Endothelial cell of hepatic sinusoid (primary cell): ENCODE data around the gene TMEM235.

ENCODE experiments used
- in situ Hi-C: cut with HindIII; loops from 2 replicates; pipeline ENCODE4 v1.10.0; 2017; ENCODE audit warnings: low sequenced_read_pairs

Gene TMEM235

GRCh38 chr17:78230996-78231935 is at the start of gene TMEM235:
TMEM235 (plus strand) TSS chr17:78231631; CDS start chr17:78232024, 393 bp downstream.
- in situ Hi-C loops, result no loop called here

DNA sequence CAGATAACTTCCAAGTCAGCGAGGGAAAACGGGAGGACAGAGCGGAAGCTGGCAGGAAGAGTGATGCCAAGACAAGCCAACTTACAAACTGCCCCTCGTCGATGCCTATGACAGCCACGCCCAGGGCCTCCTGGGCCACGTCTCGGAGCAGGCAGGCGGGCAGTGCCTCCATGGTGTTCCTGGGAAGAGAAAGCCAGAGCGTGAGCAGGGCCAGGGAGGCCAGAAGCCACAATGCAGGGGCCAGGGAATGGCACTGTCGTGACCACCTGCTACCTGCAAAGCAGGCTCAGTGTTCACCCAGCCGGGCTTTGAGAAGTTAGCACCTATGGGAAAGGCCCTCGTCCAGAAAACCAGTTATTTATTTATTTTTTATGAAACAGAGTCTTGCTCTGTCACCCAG is 48.9 kb upstream of the TMEM235 start:
- in situ Hi-C loops, result no loop called here

DNA sequence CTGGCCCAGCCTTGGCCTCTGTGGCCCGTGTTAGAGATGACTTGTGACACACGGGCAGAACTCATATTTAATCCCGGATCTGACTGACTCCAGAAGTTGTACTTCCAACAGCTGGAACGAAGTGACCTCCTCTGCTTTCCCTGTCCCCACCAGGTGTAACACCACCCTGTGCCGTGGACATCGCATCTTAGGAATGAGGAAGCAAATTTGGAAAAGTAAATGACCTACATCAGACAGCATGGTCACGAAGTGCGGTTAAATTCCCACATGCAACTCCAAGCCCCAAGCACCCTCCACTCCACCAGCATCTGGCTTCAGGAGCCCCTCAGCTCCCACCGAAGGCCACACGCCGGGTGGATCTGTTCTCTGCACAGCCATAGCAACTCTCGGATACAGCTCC is 47.5 kb upstream of the TMEM235 start:
- in situ Hi-C loops, result no loop called here

- in situ Hi-C loops, result no loop called here
These were observed 47.1 kb upstream of the TMEM235 start for GRCh38 chr17:78184351-78184750.

GRCh38 chr17:78184868-78185267 is 46.6 kb upstream of the TMEM235 start:
- in situ Hi-C loops, result loop anchor here (5.0 kb wide), 1 partner anchor 157 kb away; no protein-coding TSS in a partner anchor

- in situ Hi-C loops, result loop anchor here (5.0 kb wide), 1 partner anchor 156 kb away; no protein-coding TSS in a partner anchor
These were observed 45.3 kb upstream of the TMEM235 start for GRCh38 chr17:78185981-78186691.

DNA sequence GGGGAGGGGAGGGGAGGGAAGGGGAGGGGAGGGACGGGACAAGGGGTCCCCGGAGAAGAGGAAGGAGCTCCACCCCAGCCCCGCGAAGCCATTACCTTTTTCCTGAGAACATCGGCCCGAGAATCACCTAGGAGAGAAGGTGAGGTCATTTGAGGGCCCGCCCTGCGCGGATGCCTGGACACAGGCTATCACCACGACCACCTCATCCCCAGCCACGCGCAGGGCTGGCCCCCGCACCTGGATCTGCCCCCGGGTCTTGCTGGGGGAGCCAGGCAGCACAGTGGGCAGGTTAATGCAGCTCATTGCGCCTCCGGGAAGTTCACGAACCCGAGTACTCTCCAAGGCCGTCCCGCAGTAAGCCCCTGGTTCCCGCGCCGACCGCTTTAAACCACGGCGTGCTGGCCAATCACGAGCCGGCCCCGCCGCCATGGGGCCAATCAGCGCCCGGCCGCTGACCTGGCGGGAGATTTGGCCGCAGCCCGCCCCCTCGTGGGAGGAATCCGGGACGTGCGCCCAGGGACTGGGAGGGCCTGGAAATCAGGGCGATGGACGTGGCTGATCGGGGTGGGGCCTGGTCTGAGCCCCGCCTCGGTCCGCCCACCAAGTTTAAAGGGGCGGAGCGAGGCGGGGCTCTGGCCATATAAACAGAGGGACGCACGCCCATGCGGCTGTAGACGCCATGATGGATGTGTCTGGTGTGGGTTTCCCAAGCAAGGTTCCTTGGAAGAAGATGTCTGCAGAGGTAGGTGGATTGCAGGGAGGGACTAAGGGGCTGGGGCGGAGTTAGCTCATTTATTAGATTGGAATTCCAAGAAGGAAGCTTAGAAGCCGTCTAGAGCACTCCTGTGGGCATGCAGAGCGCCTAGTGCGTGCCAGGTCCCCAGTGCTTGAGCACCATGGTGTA is 44.5 kb upstream of the TMEM235 start, which contains the start of the genes AFMID and TK1:
AFMID (plus strand) TSS at position 671 of the 904 bp plus-strand sequence; CDS start at position 680, 9 bp downstream.
TK1 (minus strand) TSS at position 361 of the 904 bp plus-strand sequence; CDS start at position 303, 58 bp downstream.
- in situ Hi-C loops, result loop anchor here (5.0 kb wide), 1 partner anchor 155 kb away; no protein-coding TSS in a partner anchor

- in situ Hi-C loops, result loop anchor here (5.0 kb wide), 1 partner anchor 54 kb away; no protein-coding TSS in a partner anchor
These were observed 34.7 kb upstream of the TMEM235 start for GRCh38 chr17:78196716-78197115.

- in situ Hi-C loops, result loop anchor here (5.0 kb wide), 1 partner anchor 55 kb away; no protein-coding TSS in a partner anchor
These were observed 34.1 kb upstream of the TMEM235 start for GRCh38 chr17:78197147-78197832.

DNA sequence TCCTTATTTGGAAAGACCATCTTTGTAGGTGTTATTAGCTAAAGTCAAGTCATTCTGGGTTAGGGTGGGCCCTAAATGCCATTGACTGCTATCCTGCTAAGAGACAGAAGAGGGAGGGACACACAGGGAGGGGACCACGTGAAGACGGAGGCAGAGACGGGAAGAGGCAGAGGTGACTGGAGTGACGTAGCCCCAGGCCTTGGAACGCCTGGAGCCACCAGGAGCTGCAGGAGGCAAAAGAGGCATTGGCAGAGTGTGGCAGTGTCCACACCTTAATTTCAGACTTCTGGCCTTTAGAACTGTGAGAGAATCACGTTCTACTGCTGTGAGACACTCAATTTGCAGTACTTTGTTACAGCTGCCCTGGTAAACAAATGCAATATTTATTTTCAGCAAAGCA is 31.0 kb upstream of the TMEM235 start:
- in situ Hi-C loops, result no loop called here

DNA sequence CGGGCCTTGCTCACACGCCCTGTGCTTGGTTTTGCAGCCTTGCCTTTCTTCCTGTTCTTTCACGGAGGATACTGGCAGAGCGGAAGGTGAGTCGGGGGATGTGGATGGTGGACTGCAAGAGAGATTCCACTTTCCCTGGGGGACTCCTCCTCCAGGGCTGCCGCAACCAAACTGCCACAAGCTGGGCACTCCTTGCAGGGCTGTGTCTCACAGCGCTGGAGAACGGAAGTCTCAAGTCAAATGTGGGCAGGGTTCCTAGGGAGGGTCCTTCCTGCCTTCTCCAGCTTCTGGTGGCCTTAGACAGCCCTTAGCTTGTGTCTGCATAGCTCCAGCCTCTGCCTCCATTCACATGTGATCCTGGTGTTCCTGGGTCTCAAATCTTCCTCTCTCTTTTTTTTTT is 28.8 kb upstream of the TMEM235 start:
- in situ Hi-C loops, result no loop called here

DNA sequence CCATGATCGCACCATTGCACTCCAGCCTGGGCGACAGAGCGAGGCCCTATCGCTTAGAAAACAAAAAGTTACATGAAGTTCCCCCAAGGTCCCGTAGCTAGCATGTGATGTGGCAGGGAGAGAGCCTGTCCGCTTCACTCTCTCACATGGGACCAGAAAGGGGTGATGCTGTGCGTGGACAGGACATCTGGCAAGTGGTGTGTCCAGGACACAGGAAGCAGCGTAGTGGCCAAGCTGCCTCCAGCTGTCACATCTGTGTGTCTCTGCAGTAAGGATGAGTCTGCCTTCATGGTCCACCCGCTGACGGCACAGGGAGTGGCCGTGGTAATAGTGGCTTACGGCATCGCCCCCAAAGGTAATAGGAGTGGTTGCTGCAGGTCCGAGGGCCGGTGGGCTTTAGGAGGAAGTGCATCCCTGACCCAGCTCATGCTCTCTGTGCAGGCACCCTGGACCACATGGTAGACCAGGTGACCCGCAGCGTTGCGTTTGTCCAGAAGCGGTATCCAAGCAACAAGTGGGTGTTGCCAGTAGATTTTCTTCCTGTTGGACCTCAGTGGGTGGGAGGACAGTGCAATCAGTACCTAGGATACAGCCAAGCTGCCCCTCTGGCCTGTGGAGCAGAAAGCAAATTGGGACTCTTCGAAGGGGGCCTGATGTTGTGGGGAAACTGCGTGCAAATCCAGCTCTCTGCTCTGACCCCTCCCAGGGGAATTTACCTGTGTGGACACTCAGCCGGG is 26.9 kb upstream of the TMEM235 start:
- in situ Hi-C loops, result no loop called here

DNA sequence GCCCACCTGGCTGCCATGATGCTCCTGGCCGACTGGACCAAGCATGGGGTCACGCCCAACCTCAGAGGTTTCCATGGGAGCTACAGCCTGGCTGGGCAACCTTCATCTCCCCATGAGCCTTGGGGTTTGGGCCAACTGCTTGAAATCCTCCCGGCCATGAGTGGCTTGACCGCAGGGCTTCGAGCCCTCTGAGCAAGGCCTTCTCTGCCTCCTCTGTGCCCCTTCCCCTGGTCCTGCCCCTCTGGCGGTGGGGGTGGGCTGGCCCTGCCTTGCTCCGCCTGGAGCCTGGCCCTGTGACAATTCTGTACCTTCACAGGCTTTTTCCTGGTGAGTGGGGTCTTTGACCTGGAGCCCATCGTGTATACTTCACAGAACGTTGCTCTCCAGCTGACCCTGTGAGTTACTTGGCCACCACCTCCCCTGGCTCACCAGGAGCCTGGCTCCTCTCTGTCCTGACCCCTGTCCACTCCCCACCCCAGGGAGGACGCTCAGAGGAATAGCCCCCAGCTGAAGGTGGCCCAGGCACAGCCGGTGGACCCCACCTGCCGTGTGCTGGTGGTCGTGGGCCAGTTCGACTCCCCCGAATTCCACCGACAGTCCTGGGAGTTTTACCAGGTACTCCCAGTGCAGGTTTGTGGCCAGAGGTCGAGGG is 26.2 kb upstream of the TMEM235 start:
- in situ Hi-C loops, result no loop called here

DNA sequence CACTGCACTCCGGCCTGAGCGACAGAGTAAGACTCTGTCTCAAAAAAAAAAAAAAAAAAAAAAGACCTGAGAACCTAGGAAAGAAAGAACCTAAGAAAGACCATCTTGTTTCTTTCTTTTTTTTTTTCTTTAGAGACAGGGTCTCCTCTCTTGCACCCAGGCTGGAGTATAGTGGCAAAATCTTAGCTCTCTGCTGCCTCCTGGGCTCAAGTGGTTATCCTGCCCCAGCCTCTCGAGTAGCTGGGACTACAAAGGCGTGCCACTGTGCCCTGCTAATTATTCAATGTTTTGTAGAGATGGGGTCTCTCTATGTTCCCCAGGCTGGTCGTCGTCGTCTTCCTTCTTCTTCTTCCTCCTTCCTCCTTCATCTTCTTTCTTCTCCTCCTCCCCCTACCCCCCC is 25.1 kb upstream of the TMEM235 start:
- in situ Hi-C loops, result no loop called here

- in situ Hi-C loops, result no loop called here
These were observed 22.9 kb upstream of the TMEM235 start for GRCh38 chr17:78208486-78208885.

GRCh38 chr17:78210111-78210510 is 21.3 kb upstream of the TMEM235 start:
- in situ Hi-C loops, result no loop called here

DNA sequence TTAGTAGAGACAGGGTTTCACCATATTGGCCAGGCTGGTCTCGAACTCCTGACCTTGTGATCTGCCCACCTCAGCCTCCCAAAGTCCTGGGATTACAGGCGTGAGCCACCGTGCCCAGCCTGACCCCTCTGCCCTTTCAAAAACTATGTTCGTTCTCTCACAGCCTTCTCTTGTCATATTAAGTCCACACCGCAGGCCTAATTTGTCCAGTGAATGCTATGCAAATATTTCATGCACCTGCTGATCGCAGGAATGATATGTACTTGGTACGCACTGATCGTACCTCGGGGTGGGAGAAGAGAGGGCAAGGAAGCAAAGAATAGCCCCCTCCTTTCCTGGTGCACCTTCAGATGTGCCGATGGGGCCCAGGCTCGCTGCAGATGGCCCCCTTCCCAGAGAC is 20.4 kb upstream of the TMEM235 start:
- in situ Hi-C loops, result no loop called here

- in situ Hi-C loops, result no loop called here
These were observed 17.3 kb upstream of the TMEM235 start, which contains the start of gene BIRC5 for GRCh38 chr17:78214016-78214705. BIRC5 (plus strand) TSS chr17:78214253; CDS start chr17:78214317, 64 bp downstream.
